Measurements from ENCODE around the gene CAPZA3.
"Not testable (repeated sequence)": the region's sequence is repeated elsewhere in the genome, so short reads cannot be mapped to it uniquely, and the experiment has no call there.

CAPZA3 gene

DNA sequence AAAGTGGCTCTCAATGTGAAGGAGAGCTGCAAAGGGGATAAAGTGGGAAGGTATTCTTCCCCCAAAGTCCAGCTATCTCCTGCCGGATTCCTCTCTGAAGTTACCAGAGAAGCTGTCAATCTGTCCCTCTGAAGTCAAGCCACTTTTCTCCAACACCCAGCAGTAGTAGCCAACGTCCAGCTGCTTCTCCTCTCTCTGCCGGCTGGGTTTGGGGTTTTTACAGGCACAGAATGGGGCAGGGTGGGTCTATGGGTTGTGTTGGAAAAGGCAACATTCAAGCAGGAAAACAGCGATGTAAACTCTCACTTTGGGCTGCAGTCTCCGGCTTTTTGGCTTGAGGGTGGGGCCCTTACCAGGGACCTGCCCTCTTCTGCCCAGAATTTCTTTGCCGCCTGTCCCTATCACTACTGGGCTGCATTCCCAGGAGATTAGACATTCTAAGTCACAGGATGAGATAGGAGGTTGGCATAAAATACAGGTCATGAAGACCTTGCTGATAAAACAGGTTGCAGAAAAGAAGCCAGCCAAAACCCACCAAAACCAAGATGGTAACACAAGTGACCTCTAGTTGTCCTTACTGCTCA is 16.3 kb downstream of the CAPZA3 start:
- DNase-seq: no peak

GRCh38 chr12:18755341-18755740 is 17.4 kb downstream of the CAPZA3 start:
- no peak for DNase-seq

- not testable (repeated sequence) for DNase-seq
Observed at GRCh38 chr12:18766479-18766878, 28.6 kb downstream of the CAPZA3 start.

GRCh38 chr12:18782827-18783226 is 44.9 kb downstream of the CAPZA3 start:
- no peak for DNase-seq

- DNase-seq: not testable (repeated sequence)
Observed at GRCh38 chr12:18785465-18785864, 47.5 kb downstream of the CAPZA3 start.
